PC-3 (cell line): ENCODE data around the gene DCTN3. TPM values are rescaled to one million over a fixed set of nuclear protein-coding genes. Genes with fewer than 3 reads are reported as not detected.

Experiments used
- ATAC-seq: fragments of 200-7000 bp; cut with Tn5 transposase; 2 replicates; pipeline ENCODE4 v1.9.1; 2020; ENCODE audit warnings: mild to moderate bottlenecking, moderate library complexity
- BruUV-seq: library from RNA; stranded (reverse); fragments of 400-500 nt; replicated peaks from 2 replicates; lab custom pipeline; 2021; lab: Mats Ljungman, UMichigan
- CTCF ChIA-PET: fragments of 300-600 bp; sonication (Branson Sonifier 250); formaldehyde crosslinking; loops from one replicate; lab custom pipeline; 2022; ENCODE audit warnings: antibody characterized with exemption; lab: Charles Lee
- POLR2A ChIA-PET: fragments of 300-600 bp; sonication (Branson Sonifier 250); formaldehyde crosslinking; loops from one replicate; lab custom pipeline; 2022; ENCODE audit warnings: antibody characterized with exemption; ENCODE audit not compliant: unreplicated experiment; lab: Charles Lee
- DNase-seq: peaks from one replicate; pipeline ENCODE4 v3.0.0-alpha.2; 2015
- H2AFZ ChIP-seq: fragments of 300-600 bp; sonication (generic); 2 replicates; pipeline ENCODE4 v1.6.0; 2016; ENCODE audit warnings: antibody characterized with exemption, low read length
- H3F3A ChIP-seq: fragments of 300-600 bp; sonication (generic); one replicate; pipeline ENCODE4 v1.6.0; 2017; ENCODE audit warnings: antibody characterized with exemption, low read length, control low read depth, mild to moderate bottlenecking; ENCODE audit not compliant: unreplicated experiment
- H3K27ac ChIP-seq: fragments of 300-600 bp; sonication (generic); 2 replicates; pipeline ENCODE4 v1.5.1; 2016; ENCODE audit warnings: mild to moderate bottlenecking, low read length
- H3K27me3 ChIP-seq: fragments of 300-600 bp; sonication (generic); 2 replicates; pipeline ENCODE4 v1.6.1; 2016; ENCODE audit warnings: low read length, mixed read lengths
- H3K36me3 ChIP-seq: fragments of 300-600 bp; sonication (generic); 2 replicates; pipeline ENCODE4 v1.6.1; 2016; ENCODE audit warnings: low read depth, mixed run types, low read length, mixed read lengths
- H3K4me1 ChIP-seq: fragments of 300-600 bp; sonication (generic); 2 replicates; pipeline ENCODE4 v1.5.1; 2016; ENCODE audit warnings: low read length; ENCODE audit not compliant: insufficient read depth
- H3K4me2 ChIP-seq: fragments of 300-600 bp; sonication (generic); 2 replicates; pipeline ENCODE4 v1.6.0; 2016; ENCODE audit warnings: low read length
- H3K4me3 ChIP-seq: fragments of 300-600 bp; sonication (generic); 2 replicates; pipeline ENCODE4 v1.5.1; 2016; ENCODE audit warnings: mild to moderate bottlenecking, low read length, mixed read lengths
- H3K79me2 ChIP-seq: fragments of 300-600 bp; sonication (generic); 2 replicates; pipeline ENCODE4 v1.6.1; 2017; ENCODE audit warnings: low read length, mixed read lengths
- H3K9ac ChIP-seq: fragments of 300-600 bp; sonication (generic); 2 replicates; pipeline ENCODE4 v1.6.0; 2016; ENCODE audit warnings: mild to moderate bottlenecking, low read length
- H3K9me2 ChIP-seq: fragments of 300-600 bp; sonication (generic); replicated peaks from 2 replicates; pipeline ENCODE4 v1.6.1; 2016; ENCODE audit warnings: mixed run types, low read length, mixed read lengths
- H3K9me3 ChIP-seq: fragments of 300-600 bp; sonication (generic); 2 replicates; pipeline ENCODE4 v1.6.1; 2016; ENCODE audit warnings: low read length, mixed read lengths
- H4K20me1 ChIP-seq: fragments of 300-600 bp; sonication (generic); 2 replicates; pipeline ENCODE4 v1.6.1; 2016; ENCODE audit warnings: low read length, mixed read lengths
- EZH2 ChIP-seq: fragments of 300-600 bp; sonication (generic); IDR thresholded peaks from one replicate; pipeline ENCODE4 v1.6.1; 2017; ENCODE audit warnings: antibody characterized with exemption, mild to moderate bottlenecking, low read length; ENCODE audit not compliant: unreplicated experiment
- EZH2phosphoT487 ChIP-seq: fragments of 300-600 bp; sonication (generic); IDR thresholded peaks from 2 replicates; pipeline ENCODE4 v1.6.1; 2018; ENCODE audit warnings: mild to moderate bottlenecking, antibody characterized with exemption, low read length, borderline replicate concordance
- intact Hi-C: fragments of 100-400 bp; cut with micrococcal nuclease; formaldehyde crosslinking; loops from 2 replicates; pipeline ENCODE4 v1.9.0; 2023
- total RNA-seq: library from RNA; depleted of rRNA; stranded (reverse); fragments of >200 nt; gene quantifications from 2 replicates; pipeline ENCODE4 v1.2.3, GENCODE V29; 2014
- TF ChIP-seq, protein P1 (sequence below): fragments of 300-600 bp; sonication (generic); conservative IDR thresholded peaks from 2 replicates; pipeline ENCODE4 v1.5.1; 2017; ENCODE audit warnings: antibody characterized with exemption, low read depth, mild to moderate bottlenecking, low read length

The DCTN3 gene
- total RNA-seq, 1 experiment from 2014 or later: 102 TPM

DNA sequence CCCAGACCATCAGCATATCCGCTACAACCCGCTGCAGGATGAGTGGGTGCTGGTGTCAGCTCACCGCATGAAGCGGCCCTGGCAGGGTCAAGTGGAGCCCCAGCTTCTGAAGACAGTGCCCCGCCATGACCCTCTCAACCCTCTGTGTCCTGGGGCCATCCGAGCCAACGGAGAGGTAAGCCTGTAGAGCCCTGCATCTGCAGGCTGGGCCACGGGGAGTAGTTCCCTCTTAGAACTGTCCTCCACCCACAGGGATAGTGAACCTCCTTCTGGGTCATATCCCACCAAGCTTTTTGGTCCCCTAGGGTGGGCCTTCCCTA, 26.7 kb upstream of the DCTN3 start:
- no TSS peak for BruUV-seq
- ChIA-PET POLR2A (no interaction called here), CTCF (interaction anchor here (0.6 to 1.6 kb wide), 4 partner anchors 9 to 55 kb away, joined by 3 to 5 read pairs (median 3); partner anchors contain the start of gene SIGMAR1)
- H3K36me3 ChIP-seq: no peaks in the 10 kb centered on the region
- no peaks in the 10 kb centered on the region for H3K27me3 ChIP-seq
- DNase-seq (no peak), ATAC-seq (no peak)
- H3K4me2 ChIP-seq: peak overlapping the region; percentile 92
- peak overlapping the region; percentile 81 for H3K4me3 ChIP-seq
- H3K4me1 ChIP-seq: peaks cover 17% of the 10 kb centered on the region; the same call in 1 of the 2 replicates
- H4K20me1 ChIP-seq: no peaks in the 10 kb centered on the region
- no peaks in the 10 kb centered on the region for H3K9me2 ChIP-seq
- H3K27ac ChIP-seq: no peak overlapping the region
- H2AFZ ChIP-seq: peak overlapping the region; percentile 67
- intact Hi-C loops: no loop called here
- no peaks in the 10 kb centered on the region for H3F3A ChIP-seq
- H3K9me3 ChIP-seq: no peaks in the 10 kb centered on the region
- H3K9ac ChIP-seq: peak overlapping the region; percentile 77
- peaks cover 10% of the 10 kb centered on the region; the same call in 1 of the 2 replicates for H3K79me2 ChIP-seq
- TF ChIP-seq EZH2phosphoT487: no peak
- TF ChIP-seq, protein P1, sequence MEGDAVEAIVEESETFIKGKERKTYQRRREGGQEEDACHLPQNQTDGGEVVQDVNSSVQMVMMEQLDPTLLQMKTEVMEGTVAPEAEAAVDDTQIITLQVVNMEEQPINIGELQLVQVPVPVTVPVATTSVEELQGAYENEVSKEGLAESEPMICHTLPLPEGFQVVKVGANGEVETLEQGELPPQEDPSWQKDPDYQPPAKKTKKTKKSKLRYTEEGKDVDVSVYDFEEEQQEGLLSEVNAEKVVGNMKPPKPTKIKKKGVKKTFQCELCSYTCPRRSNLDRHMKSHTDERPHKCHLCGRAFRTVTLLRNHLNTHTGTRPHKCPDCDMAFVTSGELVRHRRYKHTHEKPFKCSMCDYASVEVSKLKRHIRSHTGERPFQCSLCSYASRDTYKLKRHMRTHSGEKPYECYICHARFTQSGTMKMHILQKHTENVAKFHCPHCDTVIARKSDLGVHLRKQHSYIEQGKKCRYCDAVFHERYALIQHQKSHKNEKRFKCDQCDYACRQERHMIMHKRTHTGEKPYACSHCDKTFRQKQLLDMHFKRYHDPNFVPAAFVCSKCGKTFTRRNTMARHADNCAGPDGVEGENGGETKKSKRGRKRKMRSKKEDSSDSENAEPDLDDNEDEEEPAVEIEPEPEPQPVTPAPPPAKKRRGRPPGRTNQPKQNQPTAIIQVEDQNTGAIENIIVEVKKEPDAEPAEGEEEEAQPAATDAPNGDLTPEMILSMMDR: no peak
- TF ChIP-seq EZH2: no peak

DNA sequence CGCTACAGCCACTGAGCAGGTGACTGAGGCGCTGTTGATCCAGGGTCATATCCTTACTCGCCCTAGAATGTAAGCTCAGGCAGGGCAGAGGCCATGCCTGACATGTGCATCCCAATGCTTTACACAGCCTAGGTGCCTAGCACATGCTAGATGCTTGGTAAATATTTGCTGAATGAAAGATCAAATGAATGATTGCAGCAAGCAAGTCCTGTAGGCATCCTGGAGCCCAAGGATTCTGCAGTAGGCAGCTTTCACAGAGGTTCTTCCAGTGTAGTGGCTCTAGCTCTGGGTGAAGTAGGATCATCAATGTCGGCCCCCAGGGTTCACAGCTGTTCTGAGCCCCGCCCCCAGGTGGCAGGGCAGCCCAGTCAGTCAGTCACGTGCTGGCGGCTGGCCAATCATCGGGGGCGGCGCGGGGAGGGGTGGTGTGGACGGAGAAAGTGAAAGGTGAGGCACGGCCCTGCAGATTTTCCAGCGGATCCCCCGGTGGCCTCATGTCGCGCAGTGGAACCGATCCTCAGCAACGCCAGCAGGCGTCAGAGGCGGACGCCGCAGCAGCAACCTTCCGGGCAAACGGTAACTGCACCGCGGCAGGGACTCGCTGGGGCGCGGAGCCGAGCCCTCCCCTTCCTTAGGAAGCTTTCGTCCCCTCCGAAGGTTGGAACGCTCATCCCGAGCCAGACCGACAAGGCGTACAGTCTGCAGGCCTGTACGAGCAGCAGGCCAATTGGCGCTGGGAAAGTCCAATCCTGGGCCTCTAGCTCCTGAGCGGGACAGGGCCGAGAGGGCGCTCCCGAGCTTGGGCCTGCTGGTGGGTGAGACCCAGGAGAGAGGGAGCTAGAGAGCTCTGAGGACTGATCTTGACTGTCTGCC, 26.2 kb upstream of the DCTN3 start, which contains the start of gene GALT:
TSS of gene GALT (plus strand) at position 465 of the 873 bp plus-strand sequence. CDS start at position 495, 30 bp downstream.
- POLR2A ChIA-PET: interaction anchor here (1.3 kb wide), 1 partner anchor 9 kb away, joined by 3 read pairs; the partner anchor contains the start of gene SIGMAR1
- ATAC-seq (peak; percentile 73), DNase-seq (peak; percentile 67)
- Histone ChIP-seq H3K27me3 (no peaks in the 10 kb centered on the region), H3F3A (no peaks in the 10 kb centered on the region), H3K9me2 (no peaks in the 10 kb centered on the region), H3K9me3 (no peaks in the 10 kb centered on the region), H3K27ac (no peak within 1 kb of the TSS), H3K4me2 (peak within 1 kb of the TSS; percentile 92), H3K4me3 (peak within 1 kb of the TSS; percentile 81), H3K9ac (peak within 1 kb of the TSS; percentile 77), H3K36me3 (no peaks in the 10 kb centered on the region), H2AFZ (peak within 1 kb of the TSS; percentile 67), H4K20me1 (no peaks in the 10 kb centered on the region), H3K4me1 (peaks cover 13% of the 10 kb centered on the region; the same call in 1 of the 2 replicates), H3K79me2 (peaks cover 10% of the 10 kb centered on the region; the same call in 1 of the 2 replicates)
- intact Hi-C loops: no loop called here
- TF ChIP-seq EZH2phosphoT487: no peak
- TF ChIP-seq, protein P1: peak; percentile 51
- BruUV-seq: TSS peak; percentile 49
- CTCF ChIA-PET: interaction anchor here (0.6 to 1.6 kb wide), 4 partner anchors 9 to 56 kb away, joined by 3 to 5 read pairs (median 3); partner anchors contain the start of gene SIGMAR1
